Raji (cell line): ENCODE measurements around the gene SPINK14.

Experiments
- POLR2A ChIP-seq: IDR thresholded peaks from 2 replicates; pipeline ENCODE4 v1.6.1; 2011; ENCODE audit warnings: low read depth, low read length, control low read depth; ENCODE audit not compliant: insufficient read depth

Gene SPINK14

DNA sequence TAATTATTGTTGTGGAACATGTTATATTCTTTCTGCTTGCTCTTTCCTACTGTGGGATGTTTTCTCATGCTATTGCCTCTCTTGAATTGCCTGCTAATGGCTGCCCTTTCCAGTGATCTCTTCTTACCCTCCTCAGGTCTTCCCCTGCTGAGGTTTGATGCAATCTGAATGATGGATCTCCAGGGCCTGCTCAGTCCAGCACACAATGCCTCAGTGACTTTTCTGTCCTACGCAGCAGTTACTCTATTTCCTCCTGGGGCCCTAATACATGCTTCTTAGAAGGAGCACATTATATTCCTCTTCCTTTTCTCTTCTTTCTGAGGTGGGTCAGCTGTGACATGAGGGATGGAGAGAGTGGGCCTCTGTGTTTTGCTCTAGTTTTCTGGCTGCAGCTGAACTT is at the start of gene SPINK14:
TSS of gene SPINK14 (plus strand) at position 301 of the 400 bp plus-strand sequence. CDS start 1,187 bp downstream, outside the sequence.
- TF ChIP-seq POLR2A: no peak

DNA sequence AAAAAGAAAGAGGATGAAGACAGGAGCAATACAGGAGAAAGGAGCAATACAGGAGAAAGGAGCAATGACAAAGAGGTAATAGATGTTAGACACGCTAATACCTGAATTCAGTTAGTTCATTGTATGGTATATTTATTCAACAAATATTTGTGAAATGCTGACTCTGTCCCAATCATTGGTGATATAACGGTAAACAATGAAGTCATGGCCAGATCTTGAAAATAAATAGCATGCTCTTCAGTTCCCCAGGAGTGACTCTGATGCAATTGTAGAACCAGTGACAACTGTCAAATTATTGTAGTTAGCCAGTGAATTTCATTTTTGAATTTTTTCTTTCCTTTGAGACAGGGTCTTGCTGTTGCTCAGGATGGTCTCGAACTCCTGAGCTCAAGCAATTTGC is 48.0 kb upstream of the SPINK14 start:
- TF ChIP-seq POLR2A: no peak

- no peak for TF ChIP-seq POLR2A
These were observed 42.7 kb upstream of the SPINK14 start for GRCh38 chr5:148125641-148126040.

DNA sequence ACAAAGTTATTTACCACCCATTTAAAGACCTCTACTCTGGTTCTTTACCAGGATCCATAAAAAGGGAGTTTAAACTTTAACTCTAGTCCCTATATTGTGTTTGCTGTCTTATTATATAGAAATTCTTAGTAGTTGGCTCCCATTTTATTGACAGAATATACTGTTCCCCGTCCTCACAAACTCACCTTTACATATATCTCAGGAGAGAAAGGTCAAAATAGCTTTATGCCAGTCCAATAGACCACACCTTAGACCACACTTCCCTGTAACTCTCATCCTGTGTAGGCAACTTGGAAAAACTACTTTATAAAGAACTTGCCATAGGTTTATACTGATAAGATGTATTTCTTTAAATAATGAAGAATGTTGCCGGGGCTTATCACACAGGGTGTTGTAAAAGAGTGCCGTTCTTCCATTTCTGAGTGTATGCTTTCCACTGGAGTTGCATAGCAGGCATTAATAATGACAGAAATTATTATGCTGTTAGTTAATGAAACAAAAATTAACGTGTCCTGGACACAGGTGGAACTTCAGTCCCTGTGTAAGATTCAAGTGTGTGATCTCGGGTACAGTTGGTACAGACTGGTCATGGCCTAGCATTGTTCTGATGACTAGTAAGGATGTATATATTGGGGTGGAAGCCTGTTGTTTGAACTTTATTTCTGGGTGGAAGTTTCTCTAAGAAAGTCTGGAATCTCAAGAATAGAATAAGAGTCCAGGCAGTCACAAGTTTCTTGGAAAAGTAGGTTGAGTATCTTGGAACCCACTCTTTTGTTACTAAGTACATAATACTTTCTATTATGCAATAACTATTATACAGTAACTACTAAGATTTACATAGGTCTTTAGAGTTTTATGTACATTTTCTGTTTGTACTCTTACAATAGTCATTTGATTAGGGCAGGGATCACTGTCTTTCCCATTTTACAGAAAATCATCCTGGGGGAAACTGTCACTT is 33.0 kb upstream of the SPINK14 start:
- no peak for TF ChIP-seq POLR2A

DNA sequence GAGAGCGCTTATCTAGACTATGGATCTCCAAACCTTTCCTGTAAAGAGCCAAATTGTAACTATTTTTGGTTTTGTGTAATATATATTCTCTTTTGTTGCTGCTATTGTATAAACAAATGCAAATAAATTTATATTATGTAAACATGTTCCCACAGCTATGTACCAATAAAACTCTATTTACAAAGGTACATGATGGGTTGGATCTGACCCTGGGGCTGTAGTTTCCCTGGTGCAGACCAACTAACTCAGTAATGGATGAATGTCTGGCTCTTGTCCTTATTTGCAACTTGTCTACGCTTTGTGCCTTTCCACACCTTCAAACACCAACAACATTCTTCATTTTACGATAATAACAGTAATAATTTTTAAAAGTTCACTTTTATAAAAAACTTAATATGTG is 27.5 kb upstream of the SPINK14 start:
- TF ChIP-seq POLR2A: no peak

DNA sequence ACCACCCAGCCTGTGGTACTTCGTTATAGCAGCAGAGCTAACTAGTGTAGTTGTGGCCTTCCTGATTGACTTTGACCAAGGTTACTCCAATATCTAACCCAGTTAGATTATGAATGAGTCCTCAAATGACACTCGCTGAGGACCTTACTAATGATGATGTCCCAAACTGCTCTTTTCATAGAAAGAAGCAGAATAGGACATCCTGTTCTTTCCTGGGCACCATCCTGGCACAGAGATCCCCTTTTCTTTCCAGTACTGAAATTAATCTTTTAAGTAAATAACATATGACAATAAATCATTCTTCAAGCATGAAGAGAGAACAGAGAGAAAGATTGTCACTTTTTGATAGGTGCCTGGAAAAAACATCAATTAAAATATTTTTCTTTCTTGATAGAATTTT is 26.7 kb upstream of the SPINK14 start:
- TF ChIP-seq POLR2A: no peak

DNA sequence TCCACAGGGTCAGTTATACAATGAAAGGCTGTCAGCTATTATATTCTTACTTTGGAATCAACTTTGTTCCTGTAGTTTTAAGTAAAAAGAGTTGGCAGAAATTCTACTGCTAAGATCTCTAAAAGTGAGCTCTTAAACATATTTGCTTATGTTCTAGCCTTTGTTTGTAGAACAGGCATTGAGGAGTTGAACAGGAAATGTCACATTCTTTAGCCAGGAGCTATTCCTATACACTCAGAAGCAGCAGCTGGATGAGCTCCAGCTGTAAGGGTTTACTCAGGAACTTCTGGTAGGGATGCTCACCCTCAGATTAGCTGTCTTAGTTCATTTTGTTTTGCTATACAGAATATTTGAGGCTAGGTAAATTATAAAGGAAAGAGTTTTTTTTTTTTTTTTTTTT is 22.4 kb upstream of the SPINK14 start:
- TF ChIP-seq POLR2A: no peak

DNA sequence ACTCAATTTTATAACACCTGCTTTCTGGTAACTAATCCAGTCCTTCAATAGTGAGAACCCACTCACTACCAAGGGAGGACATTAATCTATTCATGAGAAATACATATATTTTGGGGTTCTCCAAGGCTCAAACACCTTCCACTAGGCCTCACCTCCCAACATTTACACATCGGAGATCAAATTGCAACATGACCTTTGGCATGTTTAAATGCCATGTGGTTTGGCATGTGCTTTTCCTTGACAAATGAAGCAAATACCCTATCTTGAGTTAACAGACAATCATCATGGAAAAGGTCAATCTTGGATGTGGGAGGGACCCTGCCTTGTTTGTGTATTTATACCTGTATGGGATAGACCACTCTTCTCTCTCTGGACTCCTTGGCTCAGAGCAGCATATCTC is 21.9 kb upstream of the SPINK14 start:
- TF ChIP-seq POLR2A: no peak

DNA sequence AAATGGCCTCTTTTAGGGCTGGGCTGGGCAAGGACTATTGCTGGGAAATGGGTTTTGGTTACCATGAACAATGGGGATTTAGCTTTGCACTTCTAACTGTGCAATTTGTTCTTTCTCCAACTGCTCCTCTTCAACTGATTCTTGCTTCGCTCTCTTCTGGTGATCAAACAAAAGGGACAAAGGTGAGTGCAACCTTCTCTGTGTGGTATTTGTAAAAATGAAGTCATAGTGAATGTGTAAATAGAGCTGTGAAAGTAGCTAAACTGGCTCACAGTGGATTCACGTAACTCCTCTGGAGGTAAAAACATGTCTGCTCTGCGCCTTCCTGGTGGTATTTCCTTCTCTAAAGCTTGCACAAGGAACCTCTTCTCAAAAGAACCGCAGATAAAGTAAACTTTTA is 20.9 kb upstream of the SPINK14 start:
- no peak for TF ChIP-seq POLR2A

GRCh38 chr5:148151872-148152271 is 16.5 kb upstream of the SPINK14 start:
- no peak for TF ChIP-seq POLR2A

GRCh38 chr5:148152781-148153180 is 15.6 kb upstream of the SPINK14 start:
- TF ChIP-seq POLR2A: no peak

DNA sequence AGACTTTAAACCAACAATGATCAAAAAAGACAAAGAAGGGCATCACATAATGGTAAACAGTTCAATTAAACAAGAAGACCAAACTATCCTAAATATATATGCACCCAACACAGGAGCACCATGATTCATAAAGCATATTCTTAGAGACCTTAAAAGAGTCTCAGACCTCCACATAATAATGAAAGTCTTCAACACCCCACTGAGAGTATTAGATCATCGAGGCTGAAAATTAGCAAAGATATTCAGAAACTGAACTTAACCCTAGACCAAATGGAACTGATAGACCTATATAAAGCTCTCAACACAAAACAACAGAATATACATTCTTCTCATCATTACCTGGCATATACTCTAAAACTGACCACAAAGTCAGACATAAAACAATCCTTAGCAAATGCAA is 11.7 kb upstream of the SPINK14 start:
- no peak for TF ChIP-seq POLR2A

- TF ChIP-seq POLR2A: no peak
These were observed 6.3 kb upstream of the SPINK14 start for GRCh38 chr5:148162038-148162437.

GRCh38 chr5:148163345-148163744 is 5.0 kb upstream of the SPINK14 start:
- TF ChIP-seq POLR2A: no peak

DNA sequence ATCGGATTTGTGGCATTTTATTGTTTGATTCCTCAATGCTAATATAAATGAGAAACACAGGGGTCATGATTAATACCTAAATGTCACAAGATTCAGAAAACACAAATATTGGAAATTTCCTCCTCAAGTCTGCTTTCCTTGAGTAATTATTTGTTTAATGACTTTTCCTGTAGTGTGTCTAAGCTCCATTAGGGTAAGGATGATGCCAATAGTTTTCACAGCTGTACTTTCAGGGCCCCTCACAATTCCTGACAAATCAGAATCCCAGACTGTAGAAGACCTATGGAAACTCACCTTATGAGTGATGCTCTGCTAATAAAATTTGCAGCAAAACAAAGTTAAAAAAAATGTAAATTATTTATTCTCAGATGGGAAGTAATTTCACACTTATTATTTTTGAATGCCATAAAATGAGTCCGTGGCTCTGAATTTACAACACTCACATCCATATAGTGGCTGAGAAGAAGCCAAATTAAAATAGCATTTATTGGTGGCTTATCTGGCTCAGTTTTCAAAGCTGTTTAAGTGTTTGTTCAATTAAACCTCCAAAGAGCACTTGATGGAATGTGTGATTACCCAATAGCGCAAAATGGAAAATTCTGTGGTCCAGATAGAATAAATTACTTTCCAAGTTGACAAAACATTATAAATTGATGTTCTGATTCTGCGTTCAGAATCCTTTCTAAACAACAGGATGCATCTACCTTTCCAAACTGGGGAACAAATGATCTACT is 1.6 kb upstream of the SPINK14 start:
- no peak for TF ChIP-seq POLR2A

GRCh38 chr5:148172377-148172776 is 4.0 kb downstream of the SPINK14 start:
- TF ChIP-seq POLR2A: no peak

DNA sequence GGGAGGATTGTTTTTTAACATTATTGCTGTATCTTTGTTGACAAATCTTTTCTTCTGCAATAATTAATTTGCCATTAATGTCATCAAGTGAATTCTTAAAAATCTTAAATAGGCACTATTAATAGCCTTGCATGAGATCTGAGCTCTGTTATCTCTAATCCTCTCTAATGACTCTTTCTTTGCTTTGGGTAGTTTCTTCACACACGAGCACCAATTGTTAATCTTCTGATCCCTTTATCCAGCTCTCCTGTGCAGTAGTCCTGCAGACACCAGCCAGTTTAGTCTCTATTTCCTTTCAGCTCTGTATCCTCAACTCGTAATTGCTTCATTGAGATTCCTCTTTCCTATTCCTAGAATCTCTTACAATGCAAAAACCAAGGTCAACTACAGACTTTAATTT is 8.1 kb downstream of the SPINK14 start:
- TF ChIP-seq POLR2A: no peak

DNA sequence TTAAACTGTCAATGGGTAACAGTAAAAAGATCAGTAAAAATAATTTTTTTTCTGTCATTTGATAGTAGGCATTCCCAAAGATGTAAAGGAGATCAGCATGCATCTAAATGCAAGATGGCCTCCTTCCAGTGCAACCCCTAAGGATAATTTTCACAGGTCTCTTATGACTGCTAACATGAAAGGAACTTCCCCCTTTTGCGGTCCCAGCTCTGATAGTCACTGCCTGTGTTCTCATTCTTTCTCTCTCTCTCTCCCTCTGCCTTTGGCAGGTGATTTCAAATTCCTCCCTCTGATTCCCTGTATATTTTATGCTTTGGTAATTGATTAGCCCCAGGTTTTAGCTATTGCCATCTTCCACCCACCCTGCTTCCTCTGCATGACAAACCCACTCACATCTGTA is 8.9 kb downstream of the SPINK14 start:
- TF ChIP-seq POLR2A: no peak
